Activated naive CD4-positive, alpha-beta T cell treated with anti-CD3 and anti-CD28 coated beads, Interleukin-2, amount 50 U/mL, for 24 hours (primary cell): Measurements from ENCODE around the gene CYTH4.

Source experiments
- H3K27ac Mint-ChIP-seq: one replicate; pipeline ENCODE4 v1.8.0; 2021; ENCODE audit warnings: mild to moderate bottlenecking, mixed read lengths
- H3K27me3 Mint-ChIP-seq: one replicate; pipeline ENCODE4 v1.8.0; 2021; ENCODE audit warnings: mixed read lengths
- H3K36me3 Mint-ChIP-seq: one replicate; pipeline ENCODE4 v1.8.0; 2021; ENCODE audit warnings: mixed read lengths
- H3K4me1 Mint-ChIP-seq: one replicate; pipeline ENCODE4 v1.8.0; 2021; ENCODE audit warnings: mixed read lengths
- H3K4me3 Mint-ChIP-seq: one replicate; pipeline ENCODE4 v1.8.0; 2021; ENCODE audit warnings: mild to moderate bottlenecking, mixed read lengths
- H3K9me3 Mint-ChIP-seq: one replicate; pipeline ENCODE4 v1.8.0; 2021; ENCODE audit warnings: mixed read lengths

CYTH4 gene

DNA sequence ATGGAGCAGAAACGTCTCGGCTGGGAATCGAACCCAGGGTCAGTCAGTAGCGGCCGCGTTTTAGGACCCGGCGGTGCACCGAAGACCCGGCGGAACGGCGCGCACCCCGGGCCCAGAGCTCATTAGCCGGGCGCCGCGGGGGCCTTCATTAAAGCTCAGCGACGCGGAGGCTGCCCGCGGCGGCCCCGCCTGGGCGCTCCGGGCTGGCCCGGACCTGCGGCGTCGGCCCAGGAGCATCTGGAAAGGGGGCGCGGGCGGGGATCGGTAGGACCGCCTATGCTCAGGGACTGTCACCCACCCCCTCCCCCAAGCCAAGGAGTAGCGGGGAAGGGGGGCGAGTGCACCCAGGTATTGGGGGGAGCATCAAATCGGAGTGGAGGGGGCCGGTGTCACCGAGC, 52.2 kb downstream of the CYTH4 start:
- Mint-ChIP-seq H3K36me3 (no peaks in the 10 kb centered on the region), H3K4me1 (peaks cover 11% of the 10 kb centered on the region), H3K9me3 (no peaks in the 10 kb centered on the region), H3K27ac (no peak overlapping the region), H3K27me3 (peaks cover 25% of the 10 kb centered on the region), H3K4me3 (no peak overlapping the region)

DNA sequence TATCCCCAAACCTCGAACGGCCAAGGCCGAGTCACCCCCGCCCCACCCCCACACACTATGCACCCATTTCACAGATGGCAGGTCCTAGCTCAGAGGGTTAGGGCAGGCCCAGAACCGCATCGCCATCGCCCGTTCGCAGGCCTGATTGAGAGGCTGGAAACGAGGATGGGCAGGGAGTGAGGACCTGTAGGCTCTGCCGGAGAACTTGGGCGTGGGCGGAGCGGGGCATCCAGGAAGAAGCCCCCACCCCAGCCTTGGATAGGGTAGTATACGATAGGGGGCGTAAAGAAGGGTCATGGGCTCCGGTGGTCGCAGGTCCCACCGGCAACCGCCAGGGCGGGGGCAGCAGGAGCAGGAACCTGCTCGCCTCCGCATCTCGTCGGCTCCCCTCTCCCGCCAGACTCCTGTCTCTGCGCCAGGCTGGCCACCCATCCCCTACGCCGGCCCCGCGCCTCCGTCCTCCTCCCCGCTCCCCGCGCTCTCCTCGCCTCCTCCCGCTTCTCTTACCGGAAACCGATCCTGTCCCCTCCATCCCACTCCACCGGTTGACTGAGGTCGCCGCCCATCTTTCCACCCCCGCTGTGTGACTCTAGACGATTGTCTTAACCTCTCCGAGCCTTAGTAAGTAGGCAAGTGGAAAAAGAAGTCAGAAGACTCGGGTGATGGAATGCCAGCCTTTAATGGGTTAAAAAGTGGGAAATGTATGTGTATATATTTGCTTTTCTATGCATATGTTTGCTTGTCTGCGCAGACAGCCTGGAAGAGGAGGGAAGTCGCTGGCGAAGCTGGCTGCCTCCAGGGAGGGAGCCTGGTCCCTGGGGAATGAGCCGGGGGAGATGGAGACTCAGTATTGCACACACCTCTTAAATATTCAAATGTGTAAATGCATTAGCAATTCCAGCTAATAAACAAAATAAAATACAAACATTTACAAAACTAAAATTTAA, 52.8 kb downstream of the CYTH4 start:
- Mint-ChIP-seq H3K27me3 (peaks cover 25% of the 10 kb centered on the region), H3K4me1 (peaks cover 11% of the 10 kb centered on the region), H3K4me3 (no peak overlapping the region), H3K9me3 (no peaks in the 10 kb centered on the region), H3K27ac (no peak overlapping the region), H3K36me3 (no peaks in the 10 kb centered on the region)

DNA sequence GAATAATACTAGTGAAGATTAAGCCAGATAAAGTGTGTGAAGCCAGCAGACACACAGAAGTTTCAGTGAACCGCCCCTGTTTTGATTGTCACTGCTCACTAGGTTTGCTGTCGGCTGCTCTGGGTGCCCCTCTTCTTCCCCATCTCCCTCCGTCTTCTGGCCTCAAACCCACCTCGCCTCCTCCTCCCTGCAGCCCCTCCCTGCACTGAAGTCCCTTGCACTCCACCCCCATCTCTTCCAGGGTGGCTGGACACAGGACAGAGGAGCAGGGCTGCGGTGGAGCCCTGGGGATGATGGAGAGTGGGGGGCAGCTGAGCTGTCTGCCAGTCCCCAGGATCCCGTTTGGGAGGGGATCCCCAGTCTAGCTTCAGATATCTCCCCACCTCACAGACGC, 53.5 kb downstream of the CYTH4 start:
- Mint-ChIP-seq H3K4me3 (no peak overlapping the region), H3K9me3 (no peaks in the 10 kb centered on the region), H3K36me3 (no peaks in the 10 kb centered on the region), H3K27ac (no peak overlapping the region), H3K27me3 (peaks cover 25% of the 10 kb centered on the region), H3K4me1 (peaks cover 11% of the 10 kb centered on the region)

DNA sequence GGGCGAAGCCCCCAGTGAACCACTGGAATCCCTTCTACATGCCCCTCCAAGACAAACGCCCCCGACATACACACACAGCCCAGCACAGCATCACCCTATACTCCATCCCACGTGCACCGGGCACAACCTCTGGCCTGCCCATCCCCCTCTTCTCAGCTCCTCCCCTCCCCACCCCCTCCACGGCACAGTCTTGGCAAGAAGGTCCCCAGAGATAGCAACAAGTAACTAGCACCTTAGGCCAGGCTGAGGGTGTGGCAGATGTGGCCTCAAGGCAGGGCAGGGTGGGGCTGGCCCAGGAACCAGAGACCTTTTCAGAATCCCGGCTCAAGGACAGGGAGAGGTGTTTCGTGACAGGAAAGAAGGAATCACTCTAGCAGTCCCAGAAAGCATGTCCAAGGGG, 54.3 kb downstream of the CYTH4 start:
- Mint-ChIP-seq H3K4me1 (peaks cover 11% of the 10 kb centered on the region), H3K27me3 (peaks cover 22% of the 10 kb centered on the region), H3K27ac (no peak overlapping the region), H3K4me3 (no peak overlapping the region), H3K36me3 (no peaks in the 10 kb centered on the region), H3K9me3 (no peaks in the 10 kb centered on the region)

DNA sequence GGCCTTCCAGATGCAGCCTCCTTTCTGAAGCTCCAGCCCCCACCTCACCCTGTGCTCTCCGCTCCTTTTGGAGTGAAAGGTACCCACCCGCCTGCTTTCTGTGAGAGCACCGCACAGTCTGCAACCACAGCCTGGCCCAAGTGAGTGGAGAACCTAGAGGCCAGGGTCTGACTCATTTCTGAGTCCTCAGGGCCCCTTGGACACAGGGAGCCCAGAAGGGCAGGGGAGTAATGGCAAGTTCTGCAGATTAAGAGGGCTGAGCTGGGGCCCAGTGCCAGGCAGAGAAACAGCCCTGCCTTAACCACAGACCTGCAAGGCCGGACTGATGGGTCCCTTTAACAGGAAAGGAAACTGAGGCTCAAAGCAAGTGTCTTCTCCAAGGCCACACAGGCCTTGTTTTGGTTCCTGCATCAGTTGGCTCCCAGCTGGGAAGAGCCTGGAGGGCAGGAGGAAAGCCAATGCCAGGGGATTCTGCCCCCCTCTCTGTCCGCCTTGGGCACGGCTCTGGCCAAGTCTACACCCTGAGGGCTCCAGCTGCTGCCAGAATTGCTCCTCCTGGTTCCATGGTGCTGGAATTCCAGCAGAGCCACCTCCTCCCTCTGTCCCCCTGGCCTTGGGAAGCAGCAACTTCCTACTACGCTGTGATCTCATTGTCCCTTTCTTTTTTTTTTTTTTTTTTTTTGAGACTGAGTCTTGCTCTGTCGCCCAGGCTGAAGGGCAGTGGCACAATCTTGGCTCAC, 55.1 kb downstream of the CYTH4 start:
- no peak overlapping the region for H3K27ac Mint-ChIP-seq
- peaks cover 19% of the 10 kb centered on the region for H3K27me3 Mint-ChIP-seq
- H3K36me3 Mint-ChIP-seq: no peaks in the 10 kb centered on the region
- H3K4me1 Mint-ChIP-seq: peaks cover 11% of the 10 kb centered on the region
- H3K9me3 Mint-ChIP-seq: no peaks in the 10 kb centered on the region
- no peak overlapping the region for H3K4me3 Mint-ChIP-seq

DNA sequence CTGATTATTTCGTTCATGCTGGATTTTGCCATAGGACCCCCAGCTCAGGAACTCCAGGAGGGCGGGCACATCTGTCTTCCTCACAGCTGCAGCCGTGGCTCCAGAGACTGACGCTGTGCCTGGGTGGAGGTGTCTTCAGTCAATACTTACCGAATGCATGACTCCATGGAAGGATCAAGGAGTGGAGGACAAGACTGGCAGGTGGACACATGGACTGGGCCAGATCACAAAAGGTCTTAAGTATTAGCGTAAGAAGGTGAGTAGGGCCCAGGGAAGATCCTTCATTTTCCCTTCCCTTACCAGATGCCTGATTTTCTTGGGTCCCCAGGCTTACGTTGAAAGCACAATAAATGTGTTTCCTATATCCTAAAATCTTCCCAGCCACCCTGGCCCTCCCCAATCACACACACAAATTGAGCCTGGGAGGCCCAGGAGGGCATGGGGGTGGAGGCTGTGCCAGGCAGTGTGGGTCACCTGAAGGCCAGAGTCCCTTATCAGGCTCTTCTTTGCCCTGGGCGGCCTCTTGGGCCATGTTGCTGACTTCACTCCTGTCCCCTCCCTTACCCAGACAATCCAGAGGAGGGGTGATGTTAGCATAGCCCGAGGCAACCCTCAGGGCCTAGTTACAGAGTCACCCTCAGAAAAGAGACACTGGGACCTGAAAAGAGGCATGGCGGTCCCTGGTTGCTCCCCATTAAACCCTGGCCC, 56.4 kb downstream of the CYTH4 start:
- no peaks in the 10 kb centered on the region for H3K9me3 Mint-ChIP-seq
- H3K4me3 Mint-ChIP-seq: no peak overlapping the region
- no peaks in the 10 kb centered on the region for H3K36me3 Mint-ChIP-seq
- peaks cover 14% of the 10 kb centered on the region for H3K27me3 Mint-ChIP-seq
- H3K4me1 Mint-ChIP-seq: peaks cover 11% of the 10 kb centered on the region
- H3K27ac Mint-ChIP-seq: no peak overlapping the region

DNA sequence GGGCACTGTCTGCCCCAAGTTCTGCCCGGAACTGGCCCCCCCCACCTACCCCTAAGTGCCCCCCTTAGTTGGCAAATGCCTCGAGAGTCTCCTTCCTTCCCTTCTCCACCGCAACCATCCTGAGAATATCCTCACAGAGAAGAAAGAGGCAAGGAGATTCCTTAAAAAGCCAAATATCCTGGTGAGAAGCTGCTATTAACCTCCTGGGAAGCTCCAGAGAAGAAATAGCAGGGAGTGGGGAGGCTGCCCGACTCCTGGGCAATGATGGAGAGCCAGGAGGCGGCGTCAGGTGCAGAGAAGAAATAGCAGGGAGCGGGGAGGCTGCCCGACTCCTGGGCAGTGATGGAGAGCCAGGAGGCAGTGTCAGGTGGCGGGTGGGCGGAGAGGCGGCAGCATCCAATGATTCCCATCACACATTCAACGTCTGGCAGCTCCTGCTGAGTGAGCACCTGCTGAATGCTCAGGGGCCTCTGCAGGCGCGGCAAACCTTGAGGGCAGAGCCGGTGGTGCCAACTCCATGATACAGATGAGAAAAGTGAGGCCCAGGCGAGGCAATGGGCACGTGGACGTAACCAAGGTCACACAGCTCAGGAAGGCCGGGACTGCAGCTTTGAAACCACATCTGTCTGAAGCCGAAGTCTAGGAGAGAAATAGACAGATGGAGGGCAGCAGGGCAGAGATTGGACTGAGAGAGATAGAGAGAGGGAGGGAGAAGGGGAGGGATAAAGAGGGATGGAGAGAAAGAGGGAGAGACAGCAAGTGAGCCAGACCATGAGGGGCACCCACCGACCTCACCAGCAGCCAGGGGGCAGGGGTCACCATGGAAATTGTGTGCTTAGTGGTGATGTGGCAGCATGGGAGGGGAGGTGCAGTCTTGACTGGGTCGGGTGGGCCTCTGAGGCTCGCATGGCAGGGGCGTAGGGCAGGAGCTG, 58.3 kb downstream of the CYTH4 start:
- H3K4me1 Mint-ChIP-seq: no peaks in the 10 kb centered on the region
- no peak overlapping the region for H3K4me3 Mint-ChIP-seq
- H3K27me3 Mint-ChIP-seq: peaks cover 3% of the 10 kb centered on the region
- no peaks in the 10 kb centered on the region for H3K36me3 Mint-ChIP-seq
- no peak overlapping the region for H3K27ac Mint-ChIP-seq
- no peaks in the 10 kb centered on the region for H3K9me3 Mint-ChIP-seq

DNA sequence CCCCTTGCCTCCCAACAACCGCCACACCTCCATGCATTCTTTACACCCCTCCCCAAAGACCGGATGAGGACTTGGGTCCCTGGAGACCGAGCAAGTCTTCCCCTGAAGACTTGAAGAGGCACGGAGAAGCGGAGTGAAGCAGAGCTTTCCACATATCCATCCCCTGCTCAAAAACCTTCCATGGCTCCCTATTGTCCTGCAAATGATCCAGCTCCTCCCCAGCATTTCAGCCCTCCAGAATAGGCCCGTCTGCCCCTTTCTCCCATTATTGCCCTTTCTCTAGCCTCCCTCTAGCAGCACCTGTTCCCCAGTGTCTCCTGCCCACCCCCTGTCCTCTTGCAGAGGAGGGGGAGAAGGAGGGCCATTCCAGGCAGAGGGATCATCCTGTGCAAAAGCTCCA, 59.8 kb downstream of the CYTH4 start:
- Mint-ChIP-seq H3K9me3 (no peaks in the 10 kb centered on the region), H3K27ac (no peak overlapping the region), H3K4me1 (no peaks in the 10 kb centered on the region), H3K36me3 (no peaks in the 10 kb centered on the region), H3K27me3 (no peaks in the 10 kb centered on the region), H3K4me3 (no peak overlapping the region)

DNA sequence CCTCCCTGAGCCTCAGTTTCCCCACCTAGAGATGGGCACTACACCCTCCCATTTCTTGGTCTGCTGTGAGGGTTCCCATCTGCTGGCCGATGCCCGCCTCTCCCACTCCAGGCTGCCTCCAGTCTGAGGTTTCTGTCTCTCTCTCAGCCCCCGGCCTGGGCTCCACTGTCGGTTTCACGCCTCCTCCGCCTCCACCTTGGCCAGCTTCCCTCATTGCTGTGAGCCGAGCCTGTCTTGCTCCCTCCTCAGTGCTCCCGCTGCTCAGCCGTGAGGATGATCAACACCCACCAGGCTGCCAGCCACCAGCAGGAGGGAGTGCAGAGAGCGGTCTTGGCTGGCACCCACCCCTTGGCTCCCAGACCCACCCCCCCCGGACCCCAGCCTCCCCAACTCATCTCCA, 61.0 kb downstream of the CYTH4 start:
- Mint-ChIP-seq H3K27me3 (no peaks in the 10 kb centered on the region), H3K4me1 (no peaks in the 10 kb centered on the region), H3K9me3 (no peaks in the 10 kb centered on the region), H3K4me3 (no peak overlapping the region), H3K36me3 (no peaks in the 10 kb centered on the region), H3K27ac (no peak overlapping the region)

DNA sequence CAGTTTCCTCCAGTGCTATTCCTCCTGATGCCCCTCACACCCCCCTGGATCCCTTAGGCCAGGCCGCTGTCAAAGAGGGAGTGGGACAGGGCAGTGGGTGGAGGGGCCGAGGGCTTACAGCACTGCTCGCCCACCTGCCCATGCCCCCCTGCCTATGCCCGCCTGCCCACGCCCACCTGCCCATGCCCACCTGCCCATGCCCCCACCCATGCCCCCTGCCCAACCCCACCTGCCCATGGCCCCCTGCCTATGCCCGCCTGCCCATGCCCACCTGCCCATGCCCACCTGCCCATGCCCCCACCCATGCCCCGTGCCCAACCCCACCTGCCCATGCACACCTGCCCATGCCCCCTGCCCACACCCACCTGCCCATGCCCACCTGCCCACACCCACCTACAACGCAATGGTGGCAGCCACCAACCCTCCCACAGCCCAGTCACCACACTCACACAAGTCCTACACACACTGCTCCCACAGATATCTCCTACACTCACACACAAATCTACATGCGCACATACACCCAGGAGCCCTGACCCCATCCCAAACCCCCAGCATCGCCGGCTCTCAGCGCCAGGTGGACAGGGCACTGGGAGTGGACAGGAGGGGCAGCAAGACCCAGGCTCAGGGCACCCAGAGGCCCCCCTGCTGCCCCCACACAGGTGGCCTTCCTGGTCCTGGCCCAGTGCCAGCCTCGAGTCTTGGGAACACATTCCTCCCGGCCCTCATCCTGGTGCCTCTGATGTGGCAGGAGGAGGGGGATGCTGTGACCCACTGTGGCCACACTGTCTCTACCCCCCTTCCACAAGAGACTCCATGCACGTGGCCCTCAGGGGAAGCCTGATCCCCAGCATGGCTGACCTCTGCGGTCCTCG, 61.8 kb downstream of the CYTH4 start:
- H3K27ac Mint-ChIP-seq: peak overlapping the region; percentile 70
- H3K27me3 Mint-ChIP-seq: no peaks in the 10 kb centered on the region
- H3K36me3 Mint-ChIP-seq: no peaks in the 10 kb centered on the region
- no peaks in the 10 kb centered on the region for H3K4me1 Mint-ChIP-seq
- no peaks in the 10 kb centered on the region for H3K9me3 Mint-ChIP-seq
- H3K4me3 Mint-ChIP-seq: no peak overlapping the region

DNA sequence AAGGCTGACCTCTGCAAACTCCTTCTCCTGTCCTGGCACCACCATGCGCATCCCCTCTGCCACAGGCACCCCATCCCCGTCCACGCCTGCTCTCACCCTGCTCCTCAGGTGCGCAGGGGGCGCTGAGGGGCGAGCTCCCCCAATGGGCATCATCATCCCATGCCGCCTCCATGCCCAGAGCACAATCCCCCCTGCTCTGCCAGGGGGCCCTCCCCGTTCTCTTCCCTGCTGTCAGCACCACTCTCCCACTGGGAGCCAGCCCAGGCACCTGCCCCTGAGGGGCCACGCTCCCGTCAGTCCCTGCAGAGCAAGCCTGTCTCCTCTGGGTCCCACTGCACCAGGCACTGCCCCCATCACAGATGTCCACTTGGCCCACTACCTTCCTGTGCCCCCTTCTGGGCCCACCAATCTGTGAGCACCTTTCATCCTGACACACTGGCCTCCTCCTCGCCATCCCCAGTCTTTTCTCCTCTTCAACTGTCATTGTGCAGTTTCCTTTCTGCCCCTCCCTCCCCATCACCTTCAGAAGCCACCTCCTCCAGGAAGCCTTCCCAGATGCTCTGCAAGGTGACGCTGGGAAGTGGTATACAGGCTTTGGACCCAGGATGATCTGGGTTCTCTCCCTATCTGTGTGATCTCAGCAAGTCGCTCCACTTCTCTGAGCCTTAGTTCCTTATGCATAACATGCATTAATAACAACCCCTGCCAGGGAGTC, 62.6 kb downstream of the CYTH4 start:
- Mint-ChIP-seq H3K4me3 (no peak overlapping the region), H3K27ac (peak overlapping the region; percentile 70), H3K4me1 (no peaks in the 10 kb centered on the region), H3K36me3 (no peaks in the 10 kb centered on the region), H3K27me3 (no peaks in the 10 kb centered on the region), H3K9me3 (no peaks in the 10 kb centered on the region)

DNA sequence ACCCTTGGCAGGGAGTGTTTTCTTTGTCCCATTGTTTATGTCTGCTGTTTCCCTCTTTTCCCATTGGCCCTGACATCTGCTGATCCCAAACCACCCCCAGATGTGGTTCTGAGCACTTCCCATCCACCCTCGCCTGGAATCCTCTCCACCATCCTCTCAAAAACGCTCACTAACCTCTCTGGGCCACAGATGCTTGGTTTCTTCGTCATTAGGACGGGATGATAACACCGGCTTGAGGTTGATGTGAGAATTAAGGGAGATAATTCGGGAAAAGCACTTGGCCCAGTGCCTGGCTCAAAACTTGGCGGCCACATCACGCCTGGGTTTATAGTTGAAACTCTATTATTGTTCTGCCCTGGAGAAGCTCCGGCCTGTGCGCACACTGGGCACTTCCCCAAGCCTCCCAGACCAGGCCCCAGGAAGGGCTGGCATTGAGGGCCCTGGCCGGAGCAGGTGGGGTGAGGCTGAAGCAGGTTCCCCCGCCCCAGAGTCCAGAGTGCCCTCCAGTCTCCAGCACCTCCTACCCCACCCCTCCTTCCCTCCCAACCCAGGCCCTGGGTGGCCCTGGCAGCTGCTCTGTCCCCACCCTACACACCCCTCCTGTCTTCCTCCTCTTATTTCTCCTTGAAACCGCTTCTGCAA, 63.7 kb downstream of the CYTH4 start:
- H3K27ac Mint-ChIP-seq: no peak overlapping the region
- no peaks in the 10 kb centered on the region for H3K4me1 Mint-ChIP-seq
- no peaks in the 10 kb centered on the region for H3K9me3 Mint-ChIP-seq
- H3K4me3 Mint-ChIP-seq: no peak overlapping the region
- no peaks in the 10 kb centered on the region for H3K36me3 Mint-ChIP-seq
- H3K27me3 Mint-ChIP-seq: no peaks in the 10 kb centered on the region

DNA sequence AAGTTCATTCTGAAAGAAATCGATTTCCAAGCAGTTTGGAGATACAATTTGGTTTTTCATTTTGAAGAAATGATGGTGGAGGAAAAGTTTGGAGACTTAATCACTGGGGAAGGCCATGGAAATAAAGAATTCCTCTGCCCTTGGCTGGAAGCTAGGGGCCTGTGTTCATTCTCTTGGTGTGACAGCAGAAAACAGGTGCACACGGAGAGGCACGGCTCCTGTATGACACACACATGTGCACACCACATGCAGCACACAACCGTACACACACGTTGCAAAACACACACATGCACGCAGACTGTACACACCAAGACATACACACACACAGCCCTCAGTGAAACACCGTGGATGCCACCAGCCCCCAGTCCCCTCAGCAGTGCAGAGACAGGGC, 64.2 kb downstream of the CYTH4 start:
- no peak overlapping the region for H3K4me3 Mint-ChIP-seq
- H3K4me1 Mint-ChIP-seq: no peaks in the 10 kb centered on the region
- no peak overlapping the region for H3K27ac Mint-ChIP-seq
- no peaks in the 10 kb centered on the region for H3K36me3 Mint-ChIP-seq
- H3K27me3 Mint-ChIP-seq: no peaks in the 10 kb centered on the region
- no peaks in the 10 kb centered on the region for H3K9me3 Mint-ChIP-seq
